Hypothalamus (tissue), 51 donors: ENCODE results near the gene LRMDA.

Experiments used
- DNase-seq, 51 donors: peaks; one replicate each; lab custom pipeline; 2025; lab: John Stamatoyannopoulos, UW

LRMDA gene

DNA sequence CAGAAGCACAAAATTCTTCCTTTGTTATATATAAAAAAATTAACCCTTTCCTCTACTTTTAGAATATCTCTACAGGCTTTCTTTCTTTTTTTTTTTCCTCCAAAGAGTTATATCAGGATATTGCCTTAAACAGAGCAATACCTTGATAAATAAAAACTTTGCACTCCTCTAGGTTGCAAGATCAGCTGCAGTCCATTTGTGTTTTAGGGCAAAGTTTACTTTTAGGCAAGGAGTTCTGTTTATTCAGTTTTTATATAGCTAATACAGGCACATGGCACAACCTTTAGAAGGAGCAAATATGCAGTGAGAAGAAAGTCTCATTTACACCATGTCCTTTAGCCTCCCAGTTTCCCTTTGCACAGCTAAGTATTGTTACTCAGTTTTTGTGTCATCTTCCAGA is 10.3 kb downstream of the LRMDA start:
- no peak for DNase-seq

DNA sequence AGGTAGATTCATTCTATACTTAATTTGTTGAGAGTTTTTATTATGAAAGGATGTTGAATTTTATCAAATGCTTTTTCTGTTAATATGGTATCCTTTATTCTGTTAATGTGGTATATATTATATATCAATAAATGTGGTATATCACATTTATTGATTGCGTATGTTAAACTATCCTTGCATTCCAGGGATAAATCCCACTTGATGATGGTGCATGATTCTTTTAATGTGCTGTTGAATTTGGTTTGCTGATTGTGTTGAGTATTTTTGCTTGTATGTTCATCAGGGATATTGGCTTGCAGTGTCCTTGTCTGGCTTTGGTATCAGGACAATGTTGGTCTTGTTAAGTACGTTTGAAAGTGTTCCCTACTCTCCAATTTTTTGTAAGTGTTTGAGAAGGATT is 11.9 kb downstream of the LRMDA start:
- no peak for DNase-seq

DNA sequence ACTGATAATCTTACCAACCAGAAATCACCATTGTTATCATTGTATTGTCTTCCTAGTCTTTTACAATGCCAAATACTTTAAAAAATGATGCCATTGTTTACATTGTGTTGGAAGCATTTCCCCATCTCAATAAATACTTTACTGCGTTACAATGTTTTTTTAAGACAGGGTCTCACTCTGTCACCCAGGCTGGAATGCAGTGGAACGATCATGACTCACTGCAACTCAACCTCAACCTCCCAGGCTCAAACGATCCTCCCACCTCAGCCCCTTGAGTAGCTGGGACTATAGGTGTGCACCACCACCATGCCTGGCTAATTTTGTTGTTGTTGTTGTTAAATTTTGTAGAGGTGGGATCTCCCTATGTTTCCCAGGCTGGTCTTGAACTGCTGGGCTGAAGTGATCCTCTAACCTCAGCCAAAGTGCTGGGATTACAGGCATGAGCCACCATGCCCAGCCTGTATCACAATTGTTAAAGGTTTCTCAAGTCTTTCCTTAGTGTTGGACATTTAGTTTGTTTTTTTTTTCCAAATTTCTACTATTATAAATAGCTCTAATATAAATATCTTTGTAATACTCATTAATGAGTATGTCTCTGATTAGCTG is 13.5 kb downstream of the LRMDA start:
- DNase-seq: no peak

DNA sequence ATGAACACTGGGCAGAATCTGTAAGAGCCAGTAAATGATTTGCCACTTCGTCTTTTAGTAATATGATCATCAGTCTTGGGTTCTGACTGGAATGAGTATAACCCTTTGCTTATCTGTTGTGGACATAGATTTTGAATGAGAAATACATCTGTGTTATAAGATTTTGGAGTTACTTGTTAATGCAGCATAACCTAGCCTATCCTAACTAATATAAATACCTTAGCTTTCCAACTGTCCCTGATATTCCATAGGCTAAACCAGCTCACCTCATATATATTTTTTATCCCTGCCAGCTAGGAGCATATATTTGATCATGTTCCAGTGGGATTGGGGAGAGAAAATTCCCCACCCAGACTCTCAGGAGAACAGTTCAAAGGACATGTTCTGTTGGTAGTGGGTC is 15.1 kb downstream of the LRMDA start:
- DNase-seq: no peak

DNA sequence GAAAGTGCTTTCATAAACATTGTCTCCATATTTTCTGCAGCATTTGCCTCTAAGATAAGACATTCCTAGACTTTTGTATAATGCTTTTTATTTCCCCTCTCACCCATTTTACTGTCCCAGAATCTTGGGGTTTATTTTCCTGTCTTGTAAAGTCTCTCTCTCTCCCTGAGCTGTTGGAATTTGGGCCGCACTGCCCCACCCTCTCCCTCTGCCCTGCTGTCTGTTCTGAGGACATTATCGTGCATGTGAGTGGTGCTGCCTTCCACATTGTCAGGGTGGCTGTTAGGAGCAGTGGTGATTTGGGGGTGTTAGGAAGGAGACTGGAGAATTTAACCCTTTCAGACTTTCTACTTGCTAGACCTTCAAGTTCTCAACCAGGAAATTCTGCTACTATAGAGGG is 16.7 kb downstream of the LRMDA start:
- DNase-seq: no peak

DNA sequence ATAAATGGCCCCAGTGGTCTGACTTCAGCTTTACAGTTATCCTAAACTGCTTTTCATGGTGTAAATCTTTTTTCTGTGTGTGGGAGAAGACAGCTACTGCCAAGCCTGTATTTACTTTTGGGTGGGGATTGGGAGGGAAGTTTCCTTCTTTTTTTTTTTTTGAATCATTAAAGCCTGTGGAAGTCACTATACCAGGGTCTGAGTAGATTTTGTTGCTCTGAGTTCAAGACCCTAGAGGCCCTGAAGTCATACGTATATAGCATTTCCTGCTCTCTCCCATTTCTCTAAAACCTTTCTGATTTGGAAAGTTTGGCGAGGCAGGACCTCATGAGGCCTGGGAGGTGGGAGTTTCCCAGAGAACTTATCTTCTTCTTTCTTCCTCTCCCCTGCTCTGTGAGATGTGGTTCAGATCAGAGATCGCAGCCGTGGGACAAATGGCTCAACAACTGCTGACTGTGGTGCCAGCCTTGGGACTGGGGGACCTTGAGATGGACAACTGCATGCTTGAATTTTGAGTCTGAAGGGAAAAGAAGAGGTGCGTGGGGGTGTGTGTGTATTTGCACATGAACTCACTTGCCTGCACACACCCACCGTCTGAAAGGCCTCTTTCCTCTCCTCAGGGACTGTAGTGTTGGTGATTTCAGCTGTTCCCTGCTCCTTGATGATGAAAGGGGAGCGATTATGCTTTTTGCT is 18.1 kb downstream of the LRMDA start:
- DNase-seq: no peak

DNA sequence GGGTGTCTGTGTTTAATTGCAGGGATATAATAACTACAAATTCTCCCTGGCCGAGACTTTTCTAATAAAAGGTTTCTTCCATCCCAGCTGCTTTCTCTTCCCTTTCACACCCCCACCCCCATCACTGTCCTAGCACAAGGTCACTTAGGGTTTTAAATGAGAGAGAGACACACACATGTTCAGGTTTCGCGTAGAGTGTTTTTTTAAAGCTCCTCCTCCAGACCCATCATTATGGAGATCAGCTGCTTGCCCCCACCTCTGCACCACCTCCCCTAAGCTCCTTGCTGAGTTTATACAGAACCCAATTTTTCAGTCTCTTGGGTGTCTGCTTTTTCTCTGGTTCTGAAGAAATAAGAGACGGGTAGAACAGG is 18.6 kb downstream of the LRMDA start:
- DNase-seq: no peak

DNA sequence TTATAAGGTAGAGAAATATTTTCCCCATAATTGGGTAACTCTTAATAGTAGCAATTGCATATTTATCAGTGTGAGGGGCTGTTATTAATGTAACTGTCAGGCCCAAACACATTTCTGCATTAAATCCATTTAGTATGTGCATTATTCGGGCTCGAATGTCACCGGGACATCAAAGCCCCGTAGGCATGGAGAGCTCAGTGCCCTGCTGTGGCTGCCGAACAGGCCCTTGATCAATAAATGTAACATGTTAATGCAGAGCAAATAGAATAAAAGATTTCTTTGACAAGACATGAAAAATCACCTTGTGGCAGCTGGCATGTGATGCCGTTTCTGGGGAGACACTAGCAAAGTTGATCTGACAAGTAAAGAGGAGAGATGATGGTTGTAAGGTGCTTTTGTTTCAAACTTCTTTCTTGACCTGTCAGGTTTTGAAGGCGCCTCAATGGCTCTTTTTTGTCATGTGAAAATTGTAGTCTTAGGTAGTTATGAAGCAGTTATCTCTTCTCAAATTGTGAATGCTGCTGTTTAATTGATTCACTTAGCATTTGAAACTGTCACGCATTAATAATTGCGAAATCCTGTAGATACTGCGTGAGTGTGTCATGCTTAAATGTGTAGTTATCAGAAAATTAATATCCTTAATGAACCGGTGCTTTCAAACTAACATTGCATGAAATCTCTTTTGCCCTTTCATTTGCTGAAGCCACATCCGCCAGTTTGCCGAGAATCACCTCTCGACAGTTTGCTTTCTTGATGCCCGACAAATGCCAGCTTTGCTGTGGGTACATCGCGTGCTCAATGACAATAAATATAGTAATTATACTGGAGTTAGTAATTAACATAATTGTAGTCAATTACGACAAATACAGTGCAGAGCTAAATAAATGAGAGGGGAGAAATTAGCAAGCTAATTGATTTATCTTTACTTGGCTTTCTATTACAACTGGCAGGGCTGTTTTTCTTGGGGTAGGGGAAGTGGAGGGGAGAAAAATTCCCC is 19.5 kb downstream of the LRMDA start:
- peak in 1 of 51 donors; percentile 65 for DNase-seq

DNA sequence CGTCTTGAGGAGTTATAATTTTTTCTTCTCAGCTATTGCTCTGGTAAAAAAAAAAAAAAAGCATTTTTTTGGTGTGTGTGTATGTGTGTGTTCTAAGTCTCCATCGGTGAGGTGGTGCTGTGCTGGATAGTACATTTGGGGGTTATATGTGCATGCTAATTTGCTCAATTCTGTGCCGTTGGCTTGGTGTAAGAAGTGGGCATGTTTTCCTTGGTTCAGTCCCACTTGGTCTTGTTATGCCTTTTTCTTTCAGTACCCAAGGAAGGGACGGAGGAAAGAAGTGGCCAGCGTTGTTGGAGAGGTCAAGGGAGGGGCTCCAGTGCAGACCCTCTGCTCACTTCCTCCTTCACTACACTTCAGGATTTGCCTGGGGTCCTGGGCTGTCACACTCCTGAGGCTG is 20.4 kb downstream of the LRMDA start:
- no peak for DNase-seq

DNA sequence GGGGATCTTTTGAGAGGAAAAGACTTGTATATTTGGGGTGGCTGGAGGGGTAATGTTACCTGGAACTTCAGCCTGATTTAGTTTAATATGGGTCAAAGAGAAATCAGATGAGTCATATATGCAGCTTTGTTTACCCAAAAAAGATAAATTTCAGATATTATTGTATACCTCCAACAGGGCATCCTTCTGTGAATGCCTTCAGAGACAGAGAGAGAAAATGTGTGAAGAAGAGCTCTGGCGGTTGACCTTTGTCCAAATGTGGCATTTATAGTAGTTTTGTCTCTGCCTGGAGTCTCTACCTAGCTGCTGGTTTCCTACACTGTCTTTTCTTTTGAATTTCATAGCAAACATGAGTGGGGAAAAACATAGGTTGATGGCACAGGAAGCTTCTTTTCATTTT is 21.6 kb downstream of the LRMDA start:
- no peak for DNase-seq

DNA sequence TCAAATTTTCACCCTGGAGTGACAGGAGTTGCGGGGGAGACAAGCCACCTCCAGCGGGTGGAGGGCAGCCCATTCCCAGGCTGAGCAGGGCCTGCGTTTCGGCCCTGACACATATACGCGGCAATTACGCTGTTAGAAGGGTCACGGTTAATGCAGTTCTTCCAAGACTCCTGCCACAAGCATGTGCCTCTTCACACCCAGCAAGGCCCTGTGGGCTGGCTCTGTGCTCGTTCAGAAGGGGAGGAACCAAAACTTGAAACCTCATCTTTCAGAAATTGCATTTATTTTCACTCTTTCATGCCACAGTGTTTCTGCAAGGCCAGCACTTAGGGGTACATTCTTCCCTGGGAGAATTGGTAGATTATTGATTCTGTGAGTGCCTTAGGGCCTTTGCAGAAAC is 24.7 kb downstream of the LRMDA start:
- DNase-seq: no peak

DNA sequence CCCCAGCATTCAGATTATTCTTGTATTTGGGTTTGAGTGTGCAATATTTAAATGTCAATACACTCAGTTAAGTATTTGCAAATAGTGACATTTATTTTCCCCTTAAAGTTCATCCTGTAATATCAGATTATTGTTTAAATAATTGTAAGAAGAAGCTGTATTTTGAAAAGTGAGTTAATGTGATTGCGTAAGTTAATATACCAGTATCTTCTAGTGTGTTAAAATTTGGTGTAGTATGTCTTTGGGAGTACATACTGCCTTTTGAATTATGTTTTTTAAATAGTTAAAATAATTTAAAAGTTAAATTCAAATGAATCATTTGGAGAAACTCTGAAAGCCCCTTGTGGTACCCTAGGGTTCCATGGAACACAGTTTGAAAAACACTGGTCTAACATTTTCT is 28.6 kb downstream of the LRMDA start:
- no peak for DNase-seq

DNA sequence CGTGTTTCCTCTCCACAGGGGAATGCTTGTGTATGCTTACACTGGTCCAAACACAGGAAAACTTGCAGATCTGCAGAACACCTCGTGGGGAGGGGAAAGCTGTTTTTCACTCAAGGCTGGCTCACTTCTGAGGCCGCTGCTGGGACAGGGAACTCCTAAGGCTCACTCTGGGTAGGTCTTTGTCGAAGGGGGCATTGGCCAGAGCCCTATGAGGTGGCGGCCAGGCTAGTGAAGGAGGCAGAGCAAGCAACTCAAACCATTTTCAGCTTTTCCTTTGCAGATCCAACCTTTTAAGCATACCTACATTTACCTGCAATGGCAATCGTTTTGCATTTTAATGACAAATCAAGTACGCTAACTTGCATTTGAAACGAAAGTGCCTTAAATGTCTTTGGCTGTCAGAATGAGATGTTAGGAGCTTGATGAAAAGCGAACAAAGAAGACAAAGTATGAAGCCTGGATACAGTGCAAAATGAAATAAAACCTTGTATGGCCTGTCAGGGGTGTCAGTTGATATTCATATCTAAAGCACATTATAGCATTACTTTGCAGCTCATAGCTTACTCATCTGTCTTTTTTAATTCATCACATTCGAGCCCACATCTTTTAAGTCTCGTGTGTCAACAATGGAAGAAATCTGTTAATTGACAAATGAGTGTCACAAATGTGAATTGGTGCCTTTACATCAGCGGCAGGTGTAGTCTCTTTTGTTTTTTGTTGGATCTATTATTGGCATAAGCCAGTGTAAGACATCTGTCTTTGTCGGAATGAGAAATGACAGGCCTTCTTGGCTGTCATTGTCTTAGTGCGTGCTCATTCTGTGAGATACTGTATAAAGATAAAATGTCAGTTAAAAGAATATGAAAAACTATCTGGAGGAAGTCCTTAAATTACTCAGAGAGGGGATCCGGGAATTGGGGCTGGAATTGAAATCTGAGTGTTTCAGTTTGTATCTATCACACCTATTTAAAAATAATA is 30.5 kb downstream of the LRMDA start:
- peak in 1 of 51 donors; percentile 34 for DNase-seq

DNA sequence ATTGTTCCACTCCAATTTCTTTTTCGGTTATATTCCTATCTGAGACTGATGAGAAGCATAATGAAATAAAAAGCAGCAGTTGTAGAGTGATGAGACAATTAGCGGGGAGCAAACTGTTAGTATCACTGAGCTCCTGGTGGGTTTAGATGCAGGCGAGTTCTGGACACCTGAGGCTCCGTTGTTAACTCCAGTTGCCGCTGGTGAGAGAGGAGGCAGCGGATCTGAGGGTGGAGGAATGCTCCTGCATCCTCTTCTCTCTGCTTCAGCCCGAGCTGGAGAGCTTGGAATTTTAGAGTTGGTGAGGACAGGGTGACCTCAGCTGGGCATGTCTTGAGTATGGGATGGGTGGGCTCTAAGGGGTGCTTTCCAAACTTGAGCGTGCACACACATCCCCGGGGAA is 31.4 kb downstream of the LRMDA start:
- no peak for DNase-seq

DNA sequence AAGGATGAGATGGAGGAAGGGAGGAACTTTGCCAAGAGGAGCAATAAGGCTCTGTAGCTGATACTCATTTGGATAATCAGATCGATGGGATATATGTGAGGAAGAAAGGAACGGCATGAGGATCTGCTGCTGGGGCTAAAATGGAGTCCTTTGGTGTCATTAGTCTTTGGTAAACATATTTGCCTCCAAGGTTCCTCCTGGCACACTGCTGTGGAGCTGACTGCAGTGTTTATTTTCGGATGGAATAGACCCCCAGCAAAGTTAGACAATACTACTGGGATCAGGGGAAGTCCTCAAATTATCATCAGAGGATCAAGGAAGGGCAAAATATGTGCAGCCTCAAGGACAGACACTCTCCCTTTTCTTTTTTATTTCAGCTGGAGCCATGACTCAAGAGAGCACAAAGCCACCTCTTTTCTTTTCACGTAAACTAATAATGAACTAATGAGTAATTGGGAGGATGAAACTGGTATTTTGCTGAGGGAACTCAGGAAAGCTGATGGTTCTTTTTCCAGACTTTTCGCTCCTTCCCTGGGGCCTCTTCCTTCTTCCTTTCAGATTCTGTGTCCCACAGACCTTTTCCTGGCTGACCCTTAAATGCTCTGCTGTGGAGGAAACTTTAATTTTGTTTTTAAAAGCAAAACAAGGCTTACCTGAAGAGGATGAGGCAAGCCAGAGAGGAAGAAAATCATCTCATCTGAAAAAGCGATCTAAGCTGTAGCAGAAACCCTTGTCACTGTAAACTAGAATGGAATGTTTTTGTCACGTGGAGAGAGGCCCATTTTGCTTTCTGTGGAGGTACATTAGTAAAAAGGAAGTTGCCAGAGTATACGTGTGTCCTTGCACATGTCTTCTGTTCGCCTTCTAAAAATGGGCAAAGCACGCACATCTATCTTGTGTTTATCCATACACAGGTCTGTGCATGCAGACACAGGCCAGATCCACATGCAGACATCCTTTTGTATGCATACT is 33.3 kb downstream of the LRMDA start:
- DNase-seq: no peak

DNA sequence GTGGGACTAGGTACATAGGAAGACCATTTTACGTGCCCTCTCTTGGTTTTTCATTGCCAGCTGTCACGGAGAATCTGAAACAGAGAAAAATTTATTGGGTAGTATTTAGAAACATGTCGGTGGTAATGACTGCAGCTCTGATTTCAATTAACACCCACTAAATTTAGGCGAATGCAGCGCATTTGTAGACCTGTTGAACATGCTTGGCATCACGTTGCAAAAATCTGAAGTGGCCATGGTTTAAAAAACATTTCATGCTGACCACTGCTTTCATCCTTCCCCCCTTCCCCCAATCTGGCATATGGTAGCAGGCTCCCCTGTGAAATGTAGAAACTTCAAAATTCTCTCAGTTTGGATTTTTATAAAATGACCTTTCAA is 34.0 kb downstream of the LRMDA start:
- no peak for DNase-seq

DNA sequence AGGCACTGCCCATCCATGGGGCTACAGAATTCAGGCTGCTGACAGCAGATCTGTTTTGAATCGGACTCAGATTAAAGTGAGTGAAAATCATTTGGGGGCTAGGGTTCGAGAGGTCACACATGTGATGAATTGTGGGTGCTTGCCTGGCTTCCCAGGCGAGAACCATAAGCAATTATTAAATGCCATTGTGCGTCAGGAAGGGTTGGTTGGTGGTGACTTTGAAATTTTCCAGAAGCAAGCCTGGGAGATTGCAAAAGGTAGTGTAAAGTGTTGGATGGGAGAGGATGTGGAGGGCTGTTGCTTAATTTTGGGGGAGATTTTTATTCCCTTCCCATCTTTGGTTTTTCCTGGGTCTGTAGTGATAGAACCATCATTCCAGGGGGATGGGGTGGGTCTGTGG is 34.6 kb downstream of the LRMDA start:
- no peak for DNase-seq

DNA sequence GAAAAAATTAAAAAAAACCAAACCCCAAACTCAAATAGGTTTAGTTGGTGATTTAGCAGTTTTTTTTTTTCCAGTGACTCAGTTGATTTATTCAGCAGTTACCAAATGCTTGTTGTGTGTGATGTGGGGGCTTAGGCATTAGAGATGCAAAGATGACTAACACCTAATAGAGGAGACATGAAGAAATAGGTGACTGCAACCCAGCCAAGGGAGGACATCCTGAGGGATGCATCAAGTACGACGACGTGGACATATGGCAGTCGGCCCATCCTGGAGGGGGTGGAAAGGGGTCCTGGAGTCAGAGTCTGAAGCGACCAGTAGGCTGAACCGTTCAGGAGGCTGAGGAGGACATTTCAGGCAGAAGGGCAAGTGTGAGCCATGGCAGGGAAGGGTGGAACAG is 35.5 kb downstream of the LRMDA start:
- DNase-seq: no peak

DNA sequence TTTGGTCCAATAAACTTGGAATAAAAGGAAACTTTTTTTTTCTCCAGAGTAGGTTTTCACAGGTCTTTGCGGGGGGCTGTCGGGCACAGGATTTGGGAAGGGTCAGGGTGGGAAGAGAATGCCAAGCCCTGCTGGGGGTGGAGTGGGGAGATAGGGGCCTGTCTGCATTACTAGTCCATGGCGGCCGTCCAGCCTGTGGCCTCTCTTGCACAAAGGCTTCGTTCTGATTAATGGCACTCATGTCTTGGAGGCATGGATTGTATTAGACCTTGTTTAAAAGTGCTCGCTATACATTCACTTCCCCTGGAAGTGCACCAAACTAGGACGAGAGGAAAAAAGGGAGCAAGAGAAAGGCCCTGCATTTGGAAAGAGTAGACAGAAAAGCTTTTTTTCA is 37.2 kb downstream of the LRMDA start:
- DNase-seq: no peak
